Measurements from ENCODE around the gene SPEF1. TPM values are rescaled to one million over a fixed set of nuclear protein-coding genes. Genes with fewer than 3 reads are reported as not detected.

Gene SPEF1
- total RNA-seq, 1 experiment from 2014 or later: 0.24 TPM

DNA sequence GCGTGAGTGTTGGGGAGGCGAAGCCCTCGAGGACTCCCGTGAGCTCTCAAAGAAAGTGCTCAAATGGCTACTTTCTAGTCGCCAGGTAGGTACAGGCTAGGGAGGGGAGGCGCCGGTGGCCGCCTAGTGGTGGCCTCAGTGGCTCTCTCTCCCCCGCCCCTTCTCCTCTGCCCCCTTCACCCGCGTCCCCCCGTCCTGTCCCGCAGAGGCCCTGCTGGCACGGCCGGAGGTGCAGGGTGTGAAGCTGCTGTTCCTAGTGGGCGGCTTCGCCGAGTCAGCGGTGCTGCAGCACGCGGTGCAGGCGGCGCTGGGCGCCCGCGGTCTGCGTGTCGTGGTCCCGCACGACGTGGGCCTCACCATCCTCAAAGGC is 30.0 kb downstream of the SPEF1 start:
- H2AFZ ChIP-seq (ENCODE audit: low read length): no peak overlapping the region
- no peak overlapping the region for H2BK12ac ChIP-seq (ENCODE audit: insufficient read length, low read depth, low read length)
- Mint-ChIP-seq H3K27me3 (ENCODE audit: low read depth) (peaks cover 52% of the 10 kb centered on the region), H3K27ac (no peak overlapping the region), H3K4me1 (peaks cover 7 to 14% of the 10 kb centered on the region in 2 experiments; a peak in 3 of 4 replicates), H3K4me3 (peak overlapping the region in 1 of 2 experiments; percentile 66; a peak in 3 of 5 replicates), H3K36me3 (ENCODE audit: insufficient read depth in 1 of 3, low read depth in 3 of 3) (peaks cover 5 to 19% (median 10%) of the 10 kb centered on the region in 3 experiments; a peak in 6 of 7 replicates), H3K9me3 (no peaks in the 10 kb centered on the region)
- H3K79me1 ChIP-seq (ENCODE audit: insufficient read depth, low read depth, low read length, poor library complexity, severe bottlenecking): no peaks in the 10 kb centered on the region
- H3K9me3 ChIP-seq (ENCODE audit: control insufficient read depth, low read depth, low read length): no peaks in the 10 kb centered on the region
- peak; percentile 57 for TF ChIP-seq CTCF (conservative IDR thresholded peaks at IDR 0.05)
- no peak overlapping the region for H3K4ac ChIP-seq (ENCODE audit: low read depth, low read length)
- no CpG with 5 or more reads among the region's 31 CpGs for WGBS (ENCODE audit: extremely low coverage, insufficient read length, low lambda C conversion rate)
- no peak overlapping the region for H2BK120ac ChIP-seq (ENCODE audit: low read depth, low read length, poor library complexity, severe bottlenecking)
- H2AK5ac ChIP-seq (ENCODE audit: insufficient read length, low read length): no peak overlapping the region
- H3K79me2 ChIP-seq (ENCODE audit: insufficient read depth, low read length): no peaks in the 10 kb centered on the region
- H3K18ac ChIP-seq (ENCODE audit: insufficient read length, low read depth, low read length): no peak overlapping the region
- H4K5ac ChIP-seq (ENCODE audit: insufficient read length, low read depth, low read length): no peak overlapping the region
- peak overlapping the region; percentile 50 for H3K4me2 ChIP-seq (ENCODE audit: insufficient read depth, insufficient read length, low read length)
- H4K91ac ChIP-seq (ENCODE audit: insufficient read length, low read depth, low read length): no peak overlapping the region
- H2BK20ac ChIP-seq (ENCODE audit: low read depth, low read length, poor library complexity, severe bottlenecking): no peak overlapping the region
- peaks cover 19% of the 10 kb centered on the region for H3K23me2 ChIP-seq (ENCODE audit: insufficient read length, low read depth, low read length, poor library complexity, severe bottlenecking)
- peaks cover 13% of the 10 kb centered on the region for H3K27me3 ChIP-seq (ENCODE audit: insufficient read depth, low read length)
- peaks cover 2% of the 10 kb centered on the region; the same call in 1 of the 2 replicates for H3K4me1 ChIP-seq (ENCODE audit: insufficient read depth, low read length)
- no peak overlapping the region for H2BK15ac ChIP-seq (ENCODE audit: low read depth, low read length)
- no peak overlapping the region for H3K14ac ChIP-seq (ENCODE audit: insufficient read depth, low read length)
- H3T11ph ChIP-seq (ENCODE audit: low read length): no peak overlapping the region
- H3K9ac ChIP-seq (ENCODE audit: extremely low read depth, insufficient read length, low read length): no peak overlapping the region
- H2BK5ac ChIP-seq (ENCODE audit: insufficient read length, low read length): no peak overlapping the region
- no peak overlapping the region for H4K8ac ChIP-seq (replicated peaks; ENCODE audit: insufficient read length, low read depth, low read length)
- H4K20me1 ChIP-seq (ENCODE audit: control insufficient read depth, insufficient read depth, insufficient read length): no peaks in the 10 kb centered on the region
- no peak overlapping the region for H3K23ac ChIP-seq (ENCODE audit: insufficient read length, low read depth, low read length)
- H3K56ac ChIP-seq (ENCODE audit: insufficient read length, low read depth, low read length): no peak overlapping the region
- peak; percentile 56 for DNase-seq
- H3K27ac ChIP-seq (ENCODE audit: insufficient read length, low read depth, low read length): no peak overlapping the region

Measured in H9 (cell line).